A673 (cell line): Measurements from ENCODE around the gene ENAH.

ENCODE experiments used
- EZH2 ChIP-seq: fragments of 200-600 bp; sonication (generic); IDR thresholded peaks from 2 replicates; pipeline ENCODE4 v1.6.1; 2017; ENCODE audit warnings: borderline replicate concordance, low read depth, mild to moderate bottlenecking, mixed read lengths, antibody characterized with exemption, low read length; ENCODE audit not compliant: poor library complexity, severe bottlenecking
- TF ChIP-seq, protein P1 (sequence below): fragments of 300-800, 200-600 bp; sonication (generic); conservative IDR thresholded peaks from 2 replicates; pipeline ENCODE4 v1.5.1; 2017; ENCODE audit warnings: low read depth, mild to moderate bottlenecking, antibody characterized with exemption, low read length, moderate library complexity, mixed read lengths

DNA sequence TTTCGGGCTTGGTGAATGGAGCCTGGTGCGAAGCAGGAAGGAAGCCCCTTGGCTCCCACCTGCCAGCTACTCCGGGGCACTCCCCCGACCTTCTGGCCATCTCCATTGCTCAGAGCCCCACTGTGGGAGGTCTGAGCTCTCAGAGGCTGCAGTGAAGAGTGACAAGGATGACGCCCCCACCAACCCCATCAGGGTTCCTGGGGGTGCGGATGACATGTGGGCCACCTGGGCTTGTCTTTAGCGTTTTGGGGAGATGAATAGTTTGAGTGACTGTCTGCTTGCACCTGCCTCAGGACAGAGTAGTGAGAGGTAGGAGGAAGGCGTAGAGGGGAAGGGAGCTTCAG lies 181.8 kb downstream of the ENAH start:
- TF ChIP-seq, protein P1, sequence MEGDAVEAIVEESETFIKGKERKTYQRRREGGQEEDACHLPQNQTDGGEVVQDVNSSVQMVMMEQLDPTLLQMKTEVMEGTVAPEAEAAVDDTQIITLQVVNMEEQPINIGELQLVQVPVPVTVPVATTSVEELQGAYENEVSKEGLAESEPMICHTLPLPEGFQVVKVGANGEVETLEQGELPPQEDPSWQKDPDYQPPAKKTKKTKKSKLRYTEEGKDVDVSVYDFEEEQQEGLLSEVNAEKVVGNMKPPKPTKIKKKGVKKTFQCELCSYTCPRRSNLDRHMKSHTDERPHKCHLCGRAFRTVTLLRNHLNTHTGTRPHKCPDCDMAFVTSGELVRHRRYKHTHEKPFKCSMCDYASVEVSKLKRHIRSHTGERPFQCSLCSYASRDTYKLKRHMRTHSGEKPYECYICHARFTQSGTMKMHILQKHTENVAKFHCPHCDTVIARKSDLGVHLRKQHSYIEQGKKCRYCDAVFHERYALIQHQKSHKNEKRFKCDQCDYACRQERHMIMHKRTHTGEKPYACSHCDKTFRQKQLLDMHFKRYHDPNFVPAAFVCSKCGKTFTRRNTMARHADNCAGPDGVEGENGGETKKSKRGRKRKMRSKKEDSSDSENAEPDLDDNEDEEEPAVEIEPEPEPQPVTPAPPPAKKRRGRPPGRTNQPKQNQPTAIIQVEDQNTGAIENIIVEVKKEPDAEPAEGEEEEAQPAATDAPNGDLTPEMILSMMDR = no peak
- no peak for TF ChIP-seq EZH2
